K562 (cell line): Measurements from ENCODE around the gene TIPARP. TPM values are rescaled to one million over a fixed set of nuclear protein-coding genes. Genes with fewer than 3 reads are reported as not detected.

ENCODE experiments used
- ATAC-seq: fragments of 200-7000 bp; cut with Tn5 transposase; 3 replicates; pipeline ENCODE4 v1.9.1; 2020; ENCODE audit warnings: moderate library complexity
- BruUV-seq: library from RNA; stranded (reverse); fragments of 400-500 nt; replicated peaks from 2 replicates; lab custom pipeline; 2021; lab: Mats Ljungman, UMichigan
- CTCF ChIA-PET: fragments of 300-600 bp; formaldehyde crosslinking; extraction: SDS; loops from one replicate; lab custom pipeline; 2021; ENCODE audit warnings: low intra/inter-chr PET ratio; lab: Yijun Ruan, JAX
- POLR2A ChIA-PET: fragments of 300-600, 350-650 bp; sonication (Branson Sonifier 250); formaldehyde crosslinking; extraction: SDS; loops from one replicate; lab custom pipeline; 2021; ENCODE audit warnings: antibody characterized with exemption, inconsistent platforms; lab: Yijun Ruan, JAX
- DNase-seq, 4 experiments: peaks; one replicate each; pipeline versions ENCODE4 v3.0.0 to v3.0.0-alpha.2; 2011 to 2018; ENCODE audit warnings: low spot score in 3 of 4, mixed read lengths in 3 of 4; ENCODE audit errors: extremely low read depth in 1 of 4
- FAIRE-seq: peaks from 2 replicates; lab custom pipeline; 2011; peaks lifted over from hg19 to GRCh38; lab: Jason Lieb, UNC
- H2AFZ ChIP-seq: 2 replicates; pipeline ENCODE4 v1.6.0; 2011; ENCODE audit warnings: low read depth, low read length, control low read depth, inconsistent platforms
- H3K27ac ChIP-seq: fragments of 200-600 bp; 3 replicates; pipeline ENCODE4 v1.8.0; 2011; ENCODE audit warnings: low read depth, mild to moderate bottlenecking, control low read depth, inconsistent platforms, low read length, moderate library complexity, mixed read lengths; ENCODE audit errors: extremely low read depth
- H3K27me3 ChIP-seq, 2 experiments: fragments of 300-600 bp in 1 of 2; 2 replicates in 1 of 2; 3 replicates in 1 of 2; pipeline versions ENCODE4 v1.6.0 to v1.8.0; 2011; ENCODE audit warnings: inconsistent platforms in 2 of 2, low read length in 2 of 2, mild to moderate bottlenecking in 1 of 2, mixed read lengths in 1 of 2, moderate library complexity in 1 of 2; ENCODE audit not compliant: control insufficient read depth in 2 of 2, insufficient read depth in 2 of 2
- H3K36me3 ChIP-seq: fragments of 300-600 bp; 3 replicates; pipeline ENCODE4 v1.8.0; 2011; ENCODE audit warnings: mild to moderate bottlenecking, low read length, inconsistent platforms; ENCODE audit not compliant: control insufficient read depth, insufficient read depth
- H3K4me1 ChIP-seq, 2 experiments: fragments of 200-600 bp in 1 of 2; replicated peaks in 1 of 2; 2 replicates in 1 of 2; 3 replicates in 1 of 2; pipeline versions ENCODE4 v1.5.1 to v1.8.0; 2011; ENCODE audit warnings: inconsistent platforms in 2 of 2, low read length in 2 of 2, mild to moderate bottlenecking in 1 of 2, mixed read lengths in 1 of 2, moderate library complexity in 1 of 2; ENCODE audit not compliant: control insufficient read depth in 2 of 2, insufficient read depth in 2 of 2
- H3K4me2 ChIP-seq: 2 replicates; pipeline ENCODE4 v1.6.1; 2011; ENCODE audit warnings: low read length, control low read depth, inconsistent platforms, mixed read lengths; ENCODE audit not compliant: insufficient read depth
- H3K4me3 ChIP-seq: fragments of 200-600 bp; sonication (generic), shearing (Covaris generic); 2 replicates; pipeline ENCODE4 v1.5.1; 2016; ENCODE audit warnings: control low read depth, inconsistent platforms
- H3K79me2 ChIP-seq: fragments of 200-600 bp; 3 replicates; pipeline ENCODE4 v1.8.0; 2011; ENCODE audit warnings: low read length, inconsistent platforms; ENCODE audit not compliant: control insufficient read depth, insufficient read depth
- H3K9ac ChIP-seq, 2 experiments: 2 replicates each; pipeline versions ENCODE4 v1.6.0 to v1.6.1; 2011; ENCODE audit warnings: low read depth in 2 of 2, low read length in 2 of 2, control low read depth in 1 of 2, inconsistent platforms in 1 of 2, mild to moderate bottlenecking in 1 of 2, mixed read lengths in 1 of 2; ENCODE audit not compliant: insufficient read depth in 1 of 2
- H3K9me1 ChIP-seq: one replicate; pipeline ENCODE4 v1.6.0; 2011; ENCODE audit warnings: inconsistent platforms, mild to moderate bottlenecking, low read length, moderate library complexity; ENCODE audit not compliant: control insufficient read depth, insufficient read depth
- H3K9me3 ChIP-seq: replicated peaks from 2 replicates; pipeline ENCODE4 v1.5.1; 2011; ENCODE audit warnings: low read depth, low read length, inconsistent platforms; ENCODE audit not compliant: control insufficient read depth, insufficient read depth
- H4K20me1 ChIP-seq: replicated peaks from 2 replicates; pipeline ENCODE4 v1.6.1; 2011; ENCODE audit warnings: low read length, inconsistent platforms, mixed read lengths; ENCODE audit not compliant: control insufficient read depth, insufficient read depth
- C11orf30 ChIP-seq: fragments of 450-650 bp; IDR thresholded peaks from 2 replicates; pipeline ENCODE4 v1.6.1; 2016; ENCODE audit warnings: low read depth, mild to moderate bottlenecking
- CREB3 ChIP-seq: fragments of 450-650 bp; conservative IDR thresholded peaks from 2 replicates; pipeline ENCODE4 v1.6.1; 2016; ENCODE audit warnings: missing genetic modification characterization, low read depth, mild to moderate bottlenecking, missing compliant biosample characterization, moderate library complexity
- FOXJ2 ChIP-seq: fragments of 200-800 bp; sonication (Bioruptor generic); IDR thresholded peaks from 2 replicates; pipeline ENCODE4 v1.6.1; 2016; ENCODE audit warnings: missing genetic modification characterization, missing compliant biosample characterization
- HBP1 ChIP-seq: fragments of 450-650 bp; formaldehyde crosslinking; IDR thresholded peaks from 2 replicates; pipeline ENCODE4 v1.4.0; 2022; ENCODE audit warnings: missing genetic modification characterization
- KDM1A ChIP-seq, 2 experiments: fragments of 450-650 bp; IDR thresholded peaks; 2 replicates each; pipeline ENCODE4 v1.6.1; 2016; ENCODE audit warnings: mild to moderate bottlenecking in 2 of 2
- LCOR ChIP-seq: sonication (generic); formaldehyde crosslinking; IDR thresholded peaks from 2 replicates; pipeline ENCODE4 v1.8.0; 2022; ENCODE audit warnings: mild to moderate bottlenecking, missing genetic modification reagents
- NBN ChIP-seq: fragments of 450-650 bp; IDR thresholded peaks from 2 replicates; pipeline ENCODE4 v1.6.1; 2016; ENCODE audit warnings: low read depth, mild to moderate bottlenecking
- NR4A1 ChIP-seq, 2 experiments: fragments of 250-450 bp in 1 of 2; fragments of 450-650 bp in 1 of 2; sonication (Bioruptor Pico) in 1 of 2; IDR thresholded peaks; 2 replicates each; pipeline versions ENCODE4 v1.4.0 to v1.6.1; 2016 to 2020; ENCODE audit warnings: mild to moderate bottlenecking in 2 of 2, missing compliant biosample characterization in 1 of 2, missing genetic modification characterization in 1 of 2, moderate library complexity in 1 of 2
- SETDB1 ChIP-seq: IDR thresholded peaks from one replicate; pipeline ENCODE4 v1.6.1; 2012; ENCODE audit warnings: low read length, control low read depth, inconsistent platforms
- TFAP4 ChIP-seq: sonication (generic); formaldehyde crosslinking; IDR thresholded peaks from 2 replicates; pipeline ENCODE4 v1.8.0; 2022; ENCODE audit warnings: missing genetic modification reagents, mild to moderate bottlenecking, moderate library complexity, borderline replicate concordance
- ZBTB33 ChIP-seq: sonication (generic); formaldehyde crosslinking; IDR thresholded peaks from 2 replicates; pipeline ENCODE4 v1.8.1; 2023; ENCODE audit warnings: mild to moderate bottlenecking, missing genetic modification reagents
- ZNF311 ChIP-seq: fragments of 250-450 bp; sonication (Bioruptor Pico); IDR thresholded peaks from 2 replicates; pipeline ENCODE4 v1.4.0; 2020; ENCODE audit warnings: mild to moderate bottlenecking, moderate library complexity
- ZNF589 ChIP-seq: fragments of 200-800 bp; sonication (Bioruptor generic); IDR thresholded peaks from 2 replicates; pipeline ENCODE4 v1.6.1; 2016; ENCODE audit warnings: low read depth, missing genetic modification characterization, missing compliant biosample characterization
- WGBS: fragments of 100-300 bp; shearing (Covaris generic); methylation state at CpG from one replicate; pipeline ENCODE4 v1.1.6; 2016; ENCODE audit warnings: low coverage, mixed read lengths; ENCODE audit not compliant: insufficient coverage; ENCODE audit errors: missing lambda C conversion rate; 5-methylcytosine and 5-hydroxymethylcytosine counted together
- in situ Hi-C: fragments of 300-500 bp; cut with MboI; formaldehyde crosslinking; loops from 4 replicates; pipeline ENCODE4 v1.15.0; 2018; ENCODE audit warnings: inconsistent platforms, mixed read lengths
- intact Hi-C: fragments of 100-400 bp; cut with micrococcal nuclease; formaldehyde crosslinking; loops from 2 replicates; pipeline ENCODE4 v1.14.2; 2022
- polyA plus RNA-seq, 8 experiments: library from polyadenylated mRNA; depleted of rRNA in 4 of 8; stranded (reverse) in 5 of 8; unstranded in 3 of 8; fragments of >200 nt; fragmentation: Nextera tagmentation in 2 of 8; fragmentation: Illumina TruSeq in 1 of 8; extraction: Ambion mirVana in 2 of 8; extraction: Trizol in 1 of 8; gene quantifications; 2 replicates each; pipeline versions ENCODE4 v1.2.1 to v1.2.3, GENCODE V29; 2011 to 2014; ENCODE audit warnings: inconsistent platforms in 1 of 8, missing spikeins in 1 of 8
- total RNA-seq, 7 experiments: library from RNA; depleted of rRNA in 6 of 7; stranded (reverse); fragments of >200 nt in 6 of 7; fragmentation: Illumina TruSeq in 2 of 7; extraction: Trizol in 2 of 7; gene quantifications; 2 replicates each; pipeline versions ENCODE4 v1.2.1 to v1.2.3, GENCODE V29; 2011 to 2021; ENCODE audit warnings: low replicate concordance in 1 of 7

TIPARP gene
- total and polyA plus RNA-seq, 9 of the 15 experiments (the other 6 are each of a cell fraction or from before 2014, with no cell fraction given): 2.4 to 29.4 (median 15.1) TPM

GRCh38 chr3:156680243-156680914, 6.0 kb downstream of the TIPARP start (continued):
- TF ChIP-seq TFAP4: no peak

- FAIRE-seq (no peak), ATAC-seq (peak; percentile 53; the same call in 2 of the 3 replicates), DNase-seq (peak in 1 of 4 experiments; percentile 53)
- POLR2A ChIA-PET: interaction anchor here (0.7 to 2.3 kb wide), 4 partner anchors 9 to 132 kb away, joined by 3 to 6 read pairs (median 4); partner anchors contain the start of gene SSR3
- Histone ChIP-seq H2AFZ (no peak overlapping the region), H3K4me2 (no peak overlapping the region), H3K4me3 (no peak overlapping the region), H3K4me1 (peaks cover 6 to 53% of the 10 kb centered on the region in 2 experiments; a peak in 3 of 5 replicates), H3K9me3 (no peaks in the 10 kb centered on the region), H3K27ac (no peak overlapping the region), H3K36me3 (peaks cover 76% of the 10 kb centered on the region), H4K20me1 (peaks cover 50% of the 10 kb centered on the region), H3K9ac (no peak overlapping the region), H3K27me3 (no peaks in the 10 kb centered on the region), H3K79me2 (peaks cover 99% of the 10 kb centered on the region), H3K9me1 (no peaks in the 10 kb centered on the region)
- CTCF ChIA-PET: no interaction called here
- in situ Hi-C loops: loop anchor here (10.0 to 25.0 kb wide), 3 partner anchors 404 to 544 kb away; no protein-coding TSS in a partner anchor
- BruUV-seq: no TSS peak
- intact Hi-C loops: no loop called here
- 72% methylated on average over 4 of the region's 4 CpGs for WGBS
- TF ChIP-seq NR4A1 (CRISPR knock-in tag; IDR thresholded peaks at IDR 0.05) (no peak), NR4A1 (tag; IDR thresholded peaks at IDR 0.05) (no peak), HBP1 (CRISPR knock-in tag) (no peak), NBN (no peak), KDM1A (IDR thresholded peaks at IDR 0.05) (peak; percentile 51 to 66; a peak in 3 of 4 replicates), ZNF589 (CRISPR knock-in tag) (no peak), ZNF311 (CRISPR knock-in tag) (no peak), ZBTB33 (CRISPR knock-in tag) (no peak), FOXJ2 (peak; percentile 100), SETDB1 (no peak), CREB3 (tag) (no peak), LCOR (CRISPR knock-in tag) (peak; percentile 49; the same call in 1 of the 2 replicates), C11orf30 (no peak)
These were observed 6.6 kb downstream of the TIPARP start for GRCh38 chr3:156681002-156681401.
